Measurements from ENCODE around the gene CEMIP. TPM values are rescaled to one million over a fixed set of nuclear protein-coding genes. Genes with fewer than 3 reads are reported as not detected.

The CEMIP gene
- total and polyA plus RNA-seq, 2 of the 8 experiments (the other 6 are each of a cell fraction or from before 2014, with no cell fraction given), result 0.11 to 0.60 TPM

DNA sequence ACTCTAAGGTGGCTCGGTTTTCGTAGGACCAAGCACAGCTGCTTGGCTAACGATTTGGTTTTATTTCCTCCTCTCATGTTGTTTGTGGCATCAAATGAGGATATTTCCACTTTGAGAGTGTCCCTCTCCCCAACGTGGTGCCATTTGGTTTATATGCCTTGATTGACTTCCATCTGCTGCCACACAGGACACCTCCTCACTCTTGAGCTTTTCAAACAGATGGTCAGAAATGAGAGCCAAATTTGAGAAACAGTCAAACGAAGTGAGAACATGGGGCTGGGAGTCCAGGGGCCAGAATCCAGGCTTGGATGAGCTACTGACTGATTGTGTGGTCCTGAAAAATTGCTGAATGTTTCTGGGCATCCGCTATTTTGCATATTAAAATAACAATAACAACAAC, 43.5 kb downstream of the CEMIP start:
- WGBS, 2 experiments (ENCODE audit: extremely low coverage in 1 of 2, insufficient coverage in 1 of 2, insufficient read length in 1 of 2, insufficient replicate concordance in 2 of 2, low coverage in 1 of 2, low lambda C conversion rate in 2 of 2, missing lambda C conversion rate in 1 of 2), result 82% methylated on average over 6 of the region's 6 CpGs; no CpG with 5 or more reads in 1 of the 2 experiments
- no peak overlapping the region for H3K4ac ChIP-seq (replicated peaks; ENCODE audit: insufficient read length, low read depth, low read length)
- CTCF ChIA-PET (ENCODE audit: partially characterized antibody), result interaction anchor here (0.7 to 2.7 kb wide), 9 partner anchors 11 to 145 kb away, joined by 3 to 9 read pairs (median 4); partner anchors contain the start of gene CEMIP
- no peak for DNase-seq (ENCODE audit: low read depth in 1 of 2, low spot score in 2 of 2)
- no peak overlapping the region for H2BK20ac ChIP-seq (ENCODE audit: low read length)
- H4K8ac ChIP-seq (ENCODE audit: extremely low read depth, insufficient read depth, low read length), result no peak overlapping the region
- no peak overlapping the region for H3K4me3 ChIP-seq (ENCODE audit: extremely low read depth in 1 of 4, insufficient read depth in 2 of 4, low read depth in 3 of 4, low read length in 4 of 4)
- H3K9me3 ChIP-seq (ENCODE audit: insufficient read depth in 2 of 2, low read depth in 1 of 2, low read length in 1 of 2), result no peaks in the 10 kb centered on the region
- H3K79me1 ChIP-seq (ENCODE audit: low read depth, low read length), result no peaks in the 10 kb centered on the region
- no peak overlapping the region for H4K91ac ChIP-seq (replicated peaks; ENCODE audit: insufficient read length, low read length)
- H3K56ac ChIP-seq (replicated peaks; ENCODE audit: insufficient read length, low read depth, low read length), result no peak overlapping the region
- POLR2A ChIA-PET (ENCODE audit: partially characterized antibody), result interaction anchor here (0.9 to 1.4 kb wide), 2 partner anchors 11 to 20 kb away, joined by 3 to 4 read pairs; no protein-coding TSS in a partner anchor
- no peaks in the 10 kb centered on the region; a peak in 1 of 7 replicates for H3K4me1 ChIP-seq (replicated peaks in 1 of 4; ENCODE audit: control insufficient read depth in 3 of 4, insufficient read depth in 4 of 4, low read length in 3 of 4)
- no peak for FAIRE-seq
- H3K23ac ChIP-seq (ENCODE audit: insufficient read length), result no peak overlapping the region
- no peak overlapping the region for H3K4me2 ChIP-seq (ENCODE audit: insufficient read depth in 1 of 2, low read depth in 2 of 2, low read length in 2 of 2)
- H2AFZ ChIP-seq (ENCODE audit: low read length), result no peak overlapping the region
- H2BK120ac ChIP-seq (replicated peaks; ENCODE audit: low read depth, low read length), result no peak overlapping the region
- no peak overlapping the region for H3K27ac ChIP-seq (ENCODE audit: low read depth, low read length)
- H2BK15ac ChIP-seq (ENCODE audit: low read length), result no peak overlapping the region
- TF ChIP-seq JUN (IDR thresholded peaks at IDR 0.05; ENCODE audit: low read depth, low read length) (no peak), SIRT6 (IDR thresholded peaks at IDR 0.05; ENCODE audit: low read length) (no peak), RFX5 (IDR thresholded peaks at IDR 0.05; ENCODE audit: borderline replicate concordance, low read depth, low read length) (no peak), TEAD4 (IDR thresholded peaks at IDR 0.05; ENCODE audit: low read depth, low read length) (no peak), ASH2L (IDR thresholded peaks at IDR 0.05; ENCODE audit: low read length) (no peak), ZNF274 (IDR thresholded peaks at IDR 0.05; ENCODE audit: borderline replicate concordance, extremely low read depth, low read length) (no peak), CBX5 (IDR thresholded peaks at IDR 0.05; ENCODE audit: low read depth, low read length) (no peak), SAP30 (IDR thresholded peaks at IDR 0.05; ENCODE audit: insufficient read depth, insufficient replicate concordance, low read length) (no peak), POLR2AphosphoS5 (IDR thresholded peaks at IDR 0.05; ENCODE audit: low read depth, low read length) (no peak), SIN3A (conservative IDR thresholded peaks at IDR 0.05 in 1 of 2, IDR thresholded peaks at IDR 0.05 in 1 of 2; ENCODE audit: low read depth in 1 of 2, low read length in 2 of 2) (no peak), RNF2 (IDR thresholded peaks at IDR 0.05; ENCODE audit: borderline replicate concordance, low read depth, low read length, missing control alignments, poor library complexity, severe bottlenecking) (no peak), CTBP2 (IDR thresholded peaks at IDR 0.05; ENCODE audit: borderline replicate concordance, insufficient read depth, insufficient read length, low read length) (no peak)
- TF ChIP-seq, protein P1, sequence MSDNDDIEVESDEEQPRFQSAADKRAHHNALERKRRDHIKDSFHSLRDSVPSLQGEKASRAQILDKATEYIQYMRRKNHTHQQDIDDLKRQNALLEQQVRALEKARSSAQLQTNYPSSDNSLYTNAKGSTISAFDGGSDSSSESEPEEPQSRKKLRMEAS (IDR thresholded peaks at IDR 0.05), result no peak
- H2BK12ac ChIP-seq (ENCODE audit: low read depth, low read length), result no peak overlapping the region
- H3K14ac ChIP-seq (ENCODE audit: insufficient read length), result no peak overlapping the region
- H3K18ac ChIP-seq (ENCODE audit: extremely low read depth, low read length), result no peak overlapping the region; the same call in 1 of the 2 replicates
- no peaks in the 10 kb centered on the region for H3K23me2 ChIP-seq (ENCODE audit: low read depth, low read length)
- peak overlapping the region; percentile 14; the same call in 1 of the 2 replicates for H2BK5ac ChIP-seq (ENCODE audit: low read depth, low read length)
- no peak overlapping the region for H4K5ac ChIP-seq (ENCODE audit: insufficient read length, low read depth, low read length)
- H3K36me3 ChIP-seq (ENCODE audit: control insufficient read depth in 2 of 4, insufficient read depth in 4 of 4, low read length in 3 of 4), result no peaks in the 10 kb centered on the region
- no peak overlapping the region for H3K9ac ChIP-seq (replicated peaks in 1 of 4; ENCODE audit: extremely low read depth in 1 of 4, low read depth in 3 of 4, low read length in 3 of 4)
- H2AK5ac ChIP-seq (ENCODE audit: low read depth, low read length), result no peak overlapping the region
- H3K79me2 ChIP-seq (ENCODE audit: control insufficient read depth in 1 of 2, insufficient read depth in 2 of 2, low read length in 2 of 2), result no peaks in the 10 kb centered on the region
- no peaks in the 10 kb centered on the region for H3K27me3 ChIP-seq (replicated peaks in 1 of 4; ENCODE audit: control insufficient read depth in 3 of 4, extremely low read depth in 1 of 4, insufficient read depth in 3 of 4, low read length in 3 of 4)
- H4K20me1 ChIP-seq (replicated peaks in 1 of 2; ENCODE audit: control insufficient read depth in 1 of 2, insufficient read depth in 2 of 2, low read length in 2 of 2), result no peaks in the 10 kb centered on the region
